WTC11 (cell line): ENCODE measurements around the gene MAP3K1.

Source experiments
- CTCF ChIP-seq: fragments of 200-600 bp; IDR thresholded peaks from 2 replicates; pipeline ENCODE4 v1.8.0; 2022; ENCODE audit warnings: antibody characterized with exemption
- E2F5 ChIP-seq: sonication (generic); formaldehyde crosslinking; IDR thresholded peaks from 2 replicates; pipeline ENCODE4 v1.8.1; 2022; ENCODE audit warnings: mild to moderate bottlenecking, moderate library complexity, missing genetic modification reagents
- ELF4 ChIP-seq: sonication (generic); formaldehyde crosslinking; IDR thresholded peaks from 2 replicates; pipeline ENCODE4 v1.8.1; 2022; ENCODE audit warnings: low read depth, mild to moderate bottlenecking, moderate library complexity, missing genetic modification reagents
- ETV6 ChIP-seq: sonication (generic); formaldehyde crosslinking; IDR thresholded peaks from 2 replicates; pipeline ENCODE4 v1.8.1; 2022; ENCODE audit warnings: mild to moderate bottlenecking, missing genetic modification reagents
- FOXJ3 ChIP-seq: sonication (generic); formaldehyde crosslinking; IDR thresholded peaks from 2 replicates; pipeline ENCODE4 v1.9.0; 2021; ENCODE audit warnings: missing genetic modification reagents, mild to moderate bottlenecking, borderline replicate concordance
- HMGXB4 ChIP-seq: sonication (generic); formaldehyde crosslinking; IDR thresholded peaks from 2 replicates; pipeline ENCODE4 v1.8.1; 2023; ENCODE audit warnings: mild to moderate bottlenecking, moderate library complexity, missing genetic modification reagents
- KAT7 ChIP-seq: sonication (generic); formaldehyde crosslinking; IDR thresholded peaks from 2 replicates; pipeline ENCODE4 v1.8.1; 2023; ENCODE audit warnings: missing genetic modification reagents, mild to moderate bottlenecking, borderline replicate concordance
- NR2C2 ChIP-seq: sonication (generic); formaldehyde crosslinking; IDR thresholded peaks from 2 replicates; pipeline ENCODE4 v1.8.0; 2022; ENCODE audit warnings: mild to moderate bottlenecking, missing genetic modification reagents
- SP1 ChIP-seq: sonication (generic); formaldehyde crosslinking; conservative IDR thresholded peaks from 2 replicates; pipeline ENCODE4 v1.8.1; 2022; ENCODE audit warnings: missing genetic modification reagents
- STAT6 ChIP-seq: sonication (generic); formaldehyde crosslinking; conservative IDR thresholded peaks from 2 replicates; pipeline ENCODE4 v1.8.1; 2023; ENCODE audit warnings: mild to moderate bottlenecking, low read depth, missing genetic modification reagents, moderate library complexity
- TEAD1 ChIP-seq: sonication (generic); formaldehyde crosslinking; IDR thresholded peaks from 2 replicates; pipeline ENCODE4 v1.8.0; 2022; ENCODE audit warnings: mild to moderate bottlenecking, missing genetic modification reagents
- ZNF317 ChIP-seq: sonication (generic); formaldehyde crosslinking; IDR thresholded peaks from 2 replicates; pipeline ENCODE4 v1.8.1; 2023; ENCODE audit warnings: low read depth, mild to moderate bottlenecking, moderate library complexity, missing genetic modification reagents, borderline replicate concordance

- TF ChIP-seq SP1, result no peak
- TF ChIP-seq CTCF, result no peak
- no peak for TF ChIP-seq TEAD1
- no peak for TF ChIP-seq NR2C2 (CRISPR knock-in tag)
- TF ChIP-seq STAT6 (CRISPR knock-in tag), result no peak
- TF ChIP-seq FOXJ3 (CRISPR knock-in tag), result no peak
- TF ChIP-seq E2F5, result no peak
- TF ChIP-seq ETV6 (CRISPR knock-in tag), result no peak
- no peak for TF ChIP-seq ELF4 (CRISPR knock-in tag)
- no peak for TF ChIP-seq KAT7
- no peak for TF ChIP-seq HMGXB4
- TF ChIP-seq ZNF317, result no peak
These were observed 29.9 kb downstream of the MAP3K1 start for GRCh38 chr5:56845277-56845676.
